Fibroblast of skin of abdomen (primary cell): ENCODE data around the gene ANO10.

Source experiments
- DNase-seq: peaks from one replicate; pipeline ENCODE4 v3.0.0-alpha.2; 2013

ANO10 gene

DNA sequence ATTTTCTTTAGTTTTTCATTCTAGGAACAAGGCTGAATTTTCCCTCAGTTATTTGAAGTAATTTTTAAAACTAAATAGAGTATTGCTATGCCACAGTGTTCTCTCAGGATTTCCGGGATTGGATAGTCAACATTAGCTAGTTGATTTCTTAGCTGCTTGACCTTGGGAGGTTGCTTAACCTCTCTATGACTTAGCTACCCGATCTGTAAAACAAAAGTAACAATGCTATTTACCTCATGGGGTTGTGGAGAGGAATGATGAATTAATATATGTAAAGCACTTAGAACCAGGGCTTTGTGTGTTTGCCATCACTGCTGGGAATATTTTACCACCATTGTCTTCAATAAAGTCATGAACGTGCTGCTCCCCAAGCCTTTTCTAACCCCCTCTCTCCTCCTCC is 278.0 kb downstream of the ANO10 start:
- no peak for DNase-seq

DNA sequence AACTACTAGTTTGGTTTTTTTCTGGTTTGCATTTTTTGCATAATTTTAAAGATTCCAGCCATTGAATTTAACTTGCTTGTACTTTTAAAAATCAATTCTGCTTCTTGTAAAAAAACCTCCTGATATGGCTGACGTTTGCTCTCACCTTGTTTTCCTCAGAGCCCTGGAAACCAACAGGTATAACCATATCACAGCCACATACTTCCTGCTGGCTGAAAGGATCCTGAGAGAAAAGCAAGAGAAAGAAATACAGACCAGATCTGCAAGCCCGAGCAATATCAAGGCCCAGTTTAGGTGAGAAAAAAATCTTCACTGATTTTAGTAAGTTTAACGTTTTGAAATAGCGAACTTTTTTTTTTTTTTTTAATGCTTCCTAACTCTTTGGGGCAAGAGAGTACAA is 278.6 kb downstream of the ANO10 start:
- no peak for DNase-seq

DNA sequence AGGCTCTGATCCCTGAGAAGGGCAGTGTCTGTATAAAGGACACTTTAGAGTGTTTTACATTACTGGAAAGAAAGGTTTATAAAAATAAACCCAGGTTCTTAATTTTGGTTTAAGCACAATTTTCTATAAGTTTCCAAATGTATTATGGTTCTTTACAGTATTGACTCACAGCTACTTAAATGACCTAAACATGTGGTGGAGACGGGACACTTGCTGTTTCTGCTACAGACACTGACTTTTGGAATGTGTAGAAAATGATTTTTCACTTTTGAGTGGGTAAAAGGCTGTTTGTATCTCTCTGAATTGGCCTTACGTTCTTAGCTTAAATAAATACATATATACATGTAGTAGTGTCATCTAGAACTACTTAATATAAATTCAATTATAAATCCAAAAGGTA is 280.0 kb downstream of the ANO10 start:
- no peak for DNase-seq

DNA sequence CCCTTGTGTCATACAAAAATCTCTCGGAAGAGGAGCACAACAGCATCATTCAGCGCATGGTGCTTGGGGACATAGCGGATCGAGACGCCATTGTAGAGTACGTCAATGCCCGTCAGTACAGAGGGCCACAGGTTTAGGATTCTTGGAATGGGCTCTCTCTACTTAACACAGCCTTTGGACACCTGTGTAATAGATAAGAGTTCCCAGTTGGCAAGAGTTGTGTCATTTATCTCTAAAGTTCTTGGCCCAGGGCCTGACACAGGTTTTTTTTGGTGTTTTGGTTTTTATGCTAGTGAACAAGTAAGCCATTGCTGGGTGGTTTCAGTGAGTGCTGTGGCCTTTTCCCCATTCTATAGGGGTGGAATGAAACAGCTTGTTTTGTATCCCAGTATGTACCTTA is 281.4 kb downstream of the ANO10 start:
- no peak for DNase-seq

DNA sequence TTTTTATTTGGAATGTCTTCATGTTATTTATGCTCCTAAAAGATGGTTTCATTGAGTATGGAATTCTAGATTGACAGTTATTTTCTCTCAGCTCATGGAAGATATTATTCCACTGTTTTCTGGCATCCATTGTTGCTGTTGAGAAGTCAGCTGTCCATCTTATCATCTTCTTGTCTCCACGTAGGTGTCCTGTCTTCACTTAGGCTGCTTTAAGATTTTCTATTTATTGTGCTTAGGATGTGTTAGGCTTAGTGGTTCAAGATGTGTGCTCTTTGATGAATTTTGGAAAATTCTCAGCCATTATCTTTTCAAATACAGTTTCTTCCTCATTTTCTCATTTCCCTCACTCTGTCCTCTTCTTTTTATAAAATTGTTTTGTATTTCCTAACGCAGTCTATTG is 283.5 kb downstream of the ANO10 start:
- DNase-seq, result no peak

DNA sequence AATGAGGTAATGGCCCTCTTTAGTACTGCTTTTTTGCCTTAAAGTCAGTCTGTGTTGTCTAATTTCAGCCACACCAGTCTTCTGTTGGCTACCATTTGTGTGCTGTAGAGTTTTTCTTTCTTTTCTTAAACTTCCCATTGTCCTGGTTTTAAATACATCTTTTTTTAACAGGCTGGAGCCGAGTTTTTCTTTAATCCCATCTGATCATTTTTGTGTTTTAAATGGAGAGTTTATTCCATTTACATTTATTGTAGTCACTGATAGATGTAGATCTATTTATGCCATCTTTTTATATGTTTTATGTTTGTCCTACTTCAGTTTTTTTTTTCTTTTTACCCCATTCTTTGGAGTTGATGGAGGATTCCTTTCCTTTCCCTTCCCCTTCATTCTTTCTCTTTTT is 286.0 kb downstream of the ANO10 start:
- DNase-seq, result no peak

DNA sequence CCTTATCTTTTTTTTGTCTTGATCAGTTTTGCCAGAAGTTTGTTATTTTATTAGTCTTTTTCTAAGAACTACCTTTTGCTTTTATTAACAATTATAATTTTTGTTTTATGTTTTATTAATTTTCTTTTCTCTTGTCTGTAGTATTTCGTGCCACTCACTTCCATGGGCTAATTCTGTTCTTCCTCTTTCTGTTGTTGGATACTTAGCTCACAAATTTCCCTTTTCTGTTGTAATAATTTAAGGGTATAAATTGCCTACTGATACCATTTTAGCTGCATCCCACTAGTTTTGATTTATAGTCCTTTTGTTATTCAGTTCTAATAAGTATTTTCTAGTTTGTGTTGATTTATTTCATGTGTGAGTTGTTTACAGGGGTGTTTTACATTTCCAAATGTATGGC is 286.8 kb downstream of the ANO10 start:
- no peak for DNase-seq

DNA sequence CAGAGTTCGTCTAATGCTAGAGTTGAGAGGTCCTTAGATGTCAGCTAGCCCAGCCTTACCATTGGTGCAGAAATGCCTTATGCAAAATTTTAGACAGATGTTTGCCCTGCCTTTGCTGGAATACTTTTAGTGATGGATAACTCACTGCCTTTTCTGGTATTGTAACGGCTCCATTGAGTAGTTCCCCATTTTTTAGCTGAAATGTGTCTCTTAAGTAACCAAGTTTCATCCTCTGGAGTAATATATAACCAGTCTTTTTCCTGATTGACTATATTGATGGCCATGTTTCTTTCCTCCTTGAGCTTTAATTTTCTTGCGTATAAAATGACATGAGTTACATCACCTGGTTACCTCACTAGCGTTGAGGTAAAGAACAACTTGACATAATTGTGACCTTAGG is 290.4 kb downstream of the ANO10 start:
- no peak for DNase-seq

DNA sequence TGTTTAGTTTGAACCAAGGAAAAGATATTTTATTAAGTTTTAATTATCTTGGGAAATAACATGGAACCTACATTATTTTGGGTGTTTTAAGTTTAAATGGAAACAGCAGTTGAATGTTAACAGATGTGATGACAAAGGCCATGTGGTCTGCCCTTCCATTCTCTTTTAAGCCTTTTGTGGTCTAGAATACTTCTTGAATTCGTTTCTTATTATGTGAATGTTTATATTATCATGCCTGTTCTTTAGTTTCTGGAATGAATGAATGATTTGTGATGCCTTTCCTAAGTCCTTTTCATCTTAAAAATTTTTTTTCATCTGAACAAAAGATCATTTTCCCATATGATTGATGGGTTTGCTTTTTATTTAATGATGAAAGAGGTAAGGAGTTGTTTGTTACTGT is 290.8 kb downstream of the ANO10 start:
- peak; percentile 66 for DNase-seq

DNA sequence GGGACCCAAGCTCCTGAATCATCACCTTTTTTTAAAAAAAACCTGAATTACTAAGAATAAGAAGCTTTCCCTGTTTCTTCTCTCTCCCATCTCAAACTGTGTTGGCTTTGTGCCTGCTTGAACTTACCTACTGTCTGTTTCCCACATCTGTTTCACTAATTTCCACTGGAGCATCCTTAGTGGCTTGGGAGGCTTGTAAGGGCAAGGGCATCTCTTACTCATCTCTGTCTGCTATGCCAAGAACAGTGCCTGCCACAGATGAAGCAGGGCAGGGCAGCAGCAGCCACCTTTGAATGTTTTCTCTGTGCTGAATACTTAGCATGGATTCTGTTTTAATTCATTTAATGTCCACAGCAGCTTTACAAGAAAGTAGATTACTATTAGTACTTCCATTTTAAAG is 293.2 kb downstream of the ANO10 start:
- DNase-seq, result no peak

DNA sequence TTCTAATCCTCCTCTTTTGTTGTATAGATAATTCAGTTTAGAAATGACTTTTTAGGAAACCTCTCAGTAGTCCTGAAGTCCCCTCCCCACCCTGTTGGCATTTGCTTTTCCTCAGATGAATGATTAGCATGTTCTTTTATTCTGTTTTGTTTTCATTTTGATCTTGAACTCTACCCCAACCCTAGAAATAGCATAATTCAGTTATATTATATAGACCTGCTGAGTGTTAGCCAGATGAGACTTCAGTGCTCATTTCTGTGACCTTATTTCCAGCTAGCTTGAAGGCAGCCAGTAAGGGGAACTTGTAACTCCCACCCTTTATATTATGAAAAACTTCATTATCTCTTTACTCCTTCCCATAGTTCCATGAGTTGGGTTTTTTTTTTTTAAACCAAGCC is 294.2 kb downstream of the ANO10 start:
- DNase-seq, result no peak

DNA sequence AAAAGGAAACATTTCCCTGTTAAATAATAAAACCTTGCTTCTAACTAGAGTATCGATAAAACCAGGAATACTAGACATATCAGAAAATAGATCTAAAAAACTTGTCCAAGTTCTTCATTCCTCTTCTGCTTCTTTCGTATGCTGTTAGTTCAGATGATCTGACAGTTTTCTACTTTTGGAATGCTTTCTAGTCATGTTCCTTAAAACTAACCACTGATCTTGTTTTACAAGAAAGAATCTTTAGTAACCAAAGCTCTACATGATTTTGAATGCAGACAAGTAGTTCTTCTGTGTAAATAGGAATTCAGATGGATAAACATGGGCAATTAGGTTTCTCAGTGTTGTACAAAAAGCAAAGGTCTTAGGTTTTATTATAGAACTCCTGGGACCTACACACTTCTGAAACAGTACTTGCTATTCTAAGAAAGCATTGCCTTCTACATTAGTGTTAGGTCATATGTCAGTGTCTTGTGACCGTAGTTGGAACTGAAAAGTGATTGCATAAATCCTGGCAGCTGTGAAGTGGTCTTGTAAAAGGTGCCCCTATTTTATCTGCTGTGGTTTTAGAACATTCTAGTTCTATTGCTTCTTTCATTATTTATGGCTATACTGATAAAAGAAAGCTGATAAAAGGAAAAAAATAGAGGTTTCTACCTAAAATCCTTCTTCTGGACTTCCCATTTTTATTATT is 294.8 kb downstream of the ANO10 start:
- DNase-seq, result no peak

DNA sequence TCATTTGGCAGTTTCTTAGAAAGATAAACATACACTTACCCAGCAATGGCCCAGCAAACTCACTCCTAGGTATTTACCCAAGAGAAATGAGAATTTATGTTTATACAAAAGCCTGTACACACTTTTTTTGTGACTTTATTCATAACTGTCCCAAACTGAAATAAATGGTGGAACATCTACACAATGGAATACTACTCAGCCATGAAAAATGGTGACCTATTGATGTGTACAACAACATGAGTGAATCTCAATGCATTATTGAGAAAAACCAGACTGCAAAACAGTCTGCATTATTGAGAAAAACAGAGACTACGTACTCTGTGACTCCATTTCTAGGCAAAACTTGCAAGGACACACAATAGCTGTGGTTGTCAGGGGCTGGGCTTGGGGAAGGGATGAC is 298.3 kb downstream of the ANO10 start:
- DNase-seq, result no peak

DNA sequence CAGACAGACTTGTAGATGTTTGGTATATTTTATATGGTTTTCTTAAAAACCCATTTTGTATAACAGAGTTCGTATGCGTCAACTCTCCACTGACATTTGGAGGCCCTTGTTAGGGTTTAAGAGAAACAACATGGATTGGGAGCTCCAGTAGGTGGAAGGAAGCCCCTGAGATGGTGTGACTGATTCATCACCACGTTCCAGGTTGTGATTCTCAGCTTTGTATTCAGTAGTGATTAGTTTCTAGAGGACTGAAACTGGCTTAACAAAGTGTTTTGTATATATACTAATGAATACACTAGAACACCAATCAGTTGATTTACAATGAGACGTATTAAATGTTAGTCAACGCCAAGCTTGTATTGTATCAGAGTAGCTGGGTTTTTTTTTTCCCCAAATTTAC is 301.5 kb downstream of the ANO10 start:
- DNase-seq, result no peak

DNA sequence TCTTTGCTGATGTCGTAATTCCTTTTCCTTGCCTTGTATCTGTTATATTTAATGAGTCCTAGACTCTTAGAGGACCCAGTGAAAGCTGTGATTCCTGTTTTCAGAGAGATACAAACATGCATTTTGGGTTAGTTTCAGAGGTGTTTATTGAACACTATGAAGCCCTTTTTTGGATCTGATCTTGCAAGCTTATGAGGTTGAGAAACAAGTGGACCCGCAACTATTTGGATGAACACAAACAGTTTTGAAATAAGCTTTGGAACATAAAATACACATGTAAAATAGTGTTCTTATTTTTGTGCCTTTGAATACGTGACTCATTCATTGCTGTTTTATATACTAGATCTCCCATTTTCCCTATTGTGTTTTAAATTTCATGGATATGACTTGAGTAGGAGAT is 302.0 kb downstream of the ANO10 start:
- DNase-seq, result no peak

DNA sequence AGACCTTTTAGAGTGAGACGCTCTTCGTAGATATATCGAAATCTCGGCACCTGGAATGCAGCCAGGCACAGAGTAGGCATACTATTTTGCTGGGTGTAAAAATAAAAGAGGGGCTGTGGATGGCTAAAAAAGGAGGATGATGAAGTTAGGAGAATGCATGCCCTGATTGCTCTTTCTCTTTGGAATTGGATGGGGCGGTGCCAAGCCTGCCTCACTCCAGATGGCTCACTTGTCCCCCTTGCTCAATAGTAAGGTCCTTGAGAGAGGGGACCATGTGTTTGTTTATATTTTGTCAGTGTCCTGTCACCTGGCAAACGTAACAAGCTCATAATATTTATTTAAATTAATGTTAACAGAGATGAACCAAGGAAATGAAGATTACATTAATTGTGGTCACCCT is 302.4 kb downstream of the ANO10 start:
- DNase-seq, result no peak

DNA sequence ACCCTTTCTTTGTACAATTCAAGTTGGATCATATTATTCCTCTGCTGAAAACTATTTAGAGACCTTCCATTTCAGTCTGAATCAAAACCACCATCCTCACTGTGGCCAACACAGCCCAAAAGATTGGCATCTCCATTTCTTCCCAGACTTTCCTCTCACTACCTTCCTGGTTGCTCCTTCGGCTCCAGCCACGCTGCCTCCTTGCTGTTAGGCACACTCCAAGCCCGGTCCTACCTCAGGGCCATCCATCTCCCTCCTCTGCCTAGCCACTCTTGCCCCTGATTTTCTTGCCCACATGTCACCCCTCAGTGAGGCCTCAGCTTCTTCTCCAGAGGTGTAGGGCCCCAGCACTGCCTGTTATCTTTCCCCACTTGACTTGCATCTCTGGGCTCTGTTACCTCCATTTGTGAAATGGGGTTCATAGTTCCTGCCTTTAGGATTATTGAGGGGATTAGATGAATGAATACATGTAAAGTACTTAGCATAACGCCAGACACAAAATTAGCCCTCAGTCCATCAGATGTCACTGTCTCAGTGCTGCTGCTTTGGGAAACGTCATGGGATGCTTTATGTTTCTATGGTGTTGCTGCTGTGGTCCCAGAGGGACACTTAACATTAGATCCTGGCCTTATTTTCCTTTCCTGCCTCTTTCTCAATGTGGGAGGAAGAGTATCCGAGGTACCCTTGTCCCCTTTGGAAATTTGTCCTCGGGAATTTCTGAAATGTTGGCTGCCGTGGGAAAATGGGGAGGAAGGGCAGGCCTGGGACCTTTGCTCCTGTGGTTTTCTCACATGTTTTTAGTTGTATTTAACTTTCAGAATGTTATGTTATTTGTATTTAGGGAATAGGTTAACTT is 304.1 kb downstream of the ANO10 start:
- no peak for DNase-seq

DNA sequence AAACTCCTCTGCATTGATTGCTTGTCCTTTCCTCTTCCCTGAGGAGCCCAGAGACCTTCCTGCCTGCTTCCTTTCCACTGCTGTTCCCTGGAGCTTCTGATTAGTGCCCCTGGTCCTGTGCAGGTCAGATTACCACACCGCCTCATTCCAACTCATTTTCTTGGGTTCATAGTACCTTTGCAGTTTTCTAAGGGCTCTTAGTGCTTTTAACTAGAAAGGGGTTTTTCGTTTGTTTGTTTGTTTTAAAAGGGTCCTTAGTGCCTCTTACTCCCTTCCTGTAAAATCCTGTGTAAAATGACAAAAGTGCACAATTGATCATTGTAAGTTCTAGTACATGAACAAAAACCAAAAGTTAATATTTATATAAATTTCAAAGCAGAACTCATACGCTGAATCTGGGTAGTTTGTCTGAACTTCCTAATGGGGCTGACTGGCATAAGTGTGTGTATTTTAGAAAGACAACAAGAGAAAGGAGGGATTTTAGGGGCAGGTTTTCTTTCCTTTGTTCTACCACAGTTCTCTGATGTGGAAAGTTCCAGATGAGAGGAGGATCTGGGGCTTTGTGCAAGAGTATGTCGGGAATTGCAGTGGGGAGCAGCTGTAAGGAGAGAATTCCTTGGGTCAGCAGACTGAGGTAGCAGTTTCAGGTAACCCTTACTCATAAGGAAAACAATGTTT is 304.9 kb downstream of the ANO10 start:
- no peak for DNase-seq
